Left lung (tissue), 10 donors: ENCODE measurements around the gene GMPS. TPM values are rescaled to one million over a fixed set of nuclear protein-coding genes. Genes with fewer than 3 reads are reported as not detected.
A peak's percentile ranks its signal among the peaks of the same experiment; 100 is the strongest.
"Not testable (repeated sequence)": the region's sequence is repeated elsewhere in the genome, so short reads cannot be mapped to it uniquely, and the experiment has no call there.

Source experiments
- ATAC-seq: fragments of 200-7000 bp; cut with Tn5 transposase; one replicate; pipeline ENCODE4 v1.9.1; 2020; ENCODE audit warnings: moderate library complexity
- DNase-seq, 4 donors: peaks; one replicate each; pipeline ENCODE4 v3.0.0-alpha.2; 2013 to 2020
- H3K27ac ChIP-seq, 2 donors: fragments of 200-600 bp; sonication (generic) in 1 of 2; one replicate each; pipeline versions ENCODE4 v1.5.0 to v1.8.0; 2020 to 2021
- H3K27me3 ChIP-seq, 2 donors: fragments of 200-600 bp; sonication (generic) in 1 of 2; one replicate each; pipeline versions ENCODE4 v1.5.0 to v1.8.0; 2020 to 2021
- H3K36me3 ChIP-seq, 2 donors: fragments of 200-600 bp; sonication (generic) in 1 of 2; one replicate each; pipeline versions ENCODE4 v1.5.0 to v1.8.0; 2020 to 2021
- H3K4me1 ChIP-seq, 2 donors: fragments of 200-600 bp; one replicate each; pipeline ENCODE4 v1.8.0; 2021
- H3K4me3 ChIP-seq, 2 donors: fragments of 200-600 bp; sonication (generic) in 1 of 2; one replicate each; pipeline versions ENCODE4 v1.5.0 to v1.8.0; 2020 to 2021; ENCODE audit warnings: mild to moderate bottlenecking in 1 of 2
- H3K9me3 ChIP-seq, 2 donors: fragments of 200-600 bp; sonication (generic) in 1 of 2; one replicate each; pipeline versions ENCODE4 v1.5.0 to v1.8.0; 2020 to 2021
- CTCF ChIP-seq, 2 donors: fragments of 200-600 bp; sonication (generic) in 1 of 2; IDR thresholded peaks; one replicate each; pipeline versions ENCODE4 v1.5.0 to v1.8.0; 2021; ENCODE audit warnings: antibody characterized with exemption in 2 of 2
- intact Hi-C, 2 donors: fragments of 100-400 bp; cut with DNase I; formaldehyde crosslinking; loops; one replicate each; pipeline versions ENCODE4 v1.11.2 to v1.14.2; 2022
- polyA plus RNA-seq, 6 donors: library from polyadenylated mRNA; unstranded; fragments of 120-200 nt; gene quantifications; one replicate each; pipeline ENCODE4 v1.2.1, GENCODE V29; 2013; ENCODE audit not compliant: insufficient read length in 6 of 6
- total RNA-seq, 2 donors: library from RNA; stranded (reverse); fragmentation: NEBNext Ultra II Directional; extraction: Animal tissue kit (Norgen Biotek cat#: 25700); gene quantifications; one replicate each; pipeline ENCODE4 v1.2.1, GENCODE V29; 2021
- donor health status: DM: no; HTN: yes; CAD: no.
- donor health status: DM: no; HTN: no; CAD: no.

The GMPS gene
- total and polyA plus RNA-seq, 8 donors, result 46.0 to 72.3 (median 60.0) TPM

GRCh38 chr3:155846119-155846518 lies 24.3 kb upstream of the GMPS start:
- Histone ChIP-seq H3K4me3 (no peak overlapping the region), H3K27me3 (no peaks in the 10 kb centered on the region), H3K36me3 (peaks cover 0 to 20% of the 10 kb centered on the region in 2 donors), H3K4me1 (peaks cover 13 to 57% of the 10 kb centered on the region in 2 donors), H3K9me3 (no peaks in the 10 kb centered on the region), H3K27ac (no peak overlapping the region)
- DNase-seq (no peak), ATAC-seq (no peak)
- intact Hi-C loops, result no loop called here
- no peak for TF ChIP-seq CTCF (IDR thresholded peaks at IDR 0.05)

DNA sequence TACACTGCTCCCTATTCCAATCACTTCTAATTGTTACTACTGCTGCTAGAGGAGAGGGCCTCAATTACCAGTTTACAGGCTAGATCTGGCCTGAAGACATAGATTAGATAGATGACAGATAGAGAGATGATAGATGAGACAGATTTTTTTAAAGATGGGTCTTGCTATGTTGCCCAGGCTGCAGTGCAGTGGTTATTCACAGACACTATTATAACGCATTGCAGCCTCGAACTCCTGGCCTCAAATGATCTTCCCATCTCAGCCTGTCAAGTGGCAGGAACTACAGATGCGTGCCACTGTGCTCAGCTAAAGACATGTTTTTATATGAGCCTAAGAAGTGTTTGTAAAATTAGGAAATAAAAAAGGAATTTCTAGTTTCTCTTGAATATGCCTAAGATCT lies 22.5 kb upstream of the GMPS start:
- intact Hi-C loops, result no loop called here
- H3K36me3 ChIP-seq, result peaks cover 0 to 19% of the 10 kb centered on the region in 2 donors
- H3K9me3 ChIP-seq, result no peaks in the 10 kb centered on the region
- DNase-seq, result no peak
- H3K4me3 ChIP-seq, result no peak overlapping the region
- no peak for TF ChIP-seq CTCF (IDR thresholded peaks at IDR 0.05)
- no peaks in the 10 kb centered on the region for H3K27me3 ChIP-seq
- H3K27ac ChIP-seq, result no peak overlapping the region
- H3K4me1 ChIP-seq, result peaks cover 28 to 74% of the 10 kb centered on the region in 2 donors
- ATAC-seq, result no peak

GRCh38 chr3:155849404-155849803 lies 21.0 kb upstream of the GMPS start:
- H3K4me3 ChIP-seq, H3K9me3 ChIP-seq, H3K27ac ChIP-seq, H3K27me3 ChIP-seq, ATAC-seq, intact Hi-C loops, DNase-seq: not testable (repeated sequence)
- peaks cover 0 to 19% of the 10 kb centered on the region in 2 donors for H3K36me3 ChIP-seq
- H3K4me1 ChIP-seq, result peaks cover 28 to 74% of the 10 kb centered on the region in 2 donors

DNA sequence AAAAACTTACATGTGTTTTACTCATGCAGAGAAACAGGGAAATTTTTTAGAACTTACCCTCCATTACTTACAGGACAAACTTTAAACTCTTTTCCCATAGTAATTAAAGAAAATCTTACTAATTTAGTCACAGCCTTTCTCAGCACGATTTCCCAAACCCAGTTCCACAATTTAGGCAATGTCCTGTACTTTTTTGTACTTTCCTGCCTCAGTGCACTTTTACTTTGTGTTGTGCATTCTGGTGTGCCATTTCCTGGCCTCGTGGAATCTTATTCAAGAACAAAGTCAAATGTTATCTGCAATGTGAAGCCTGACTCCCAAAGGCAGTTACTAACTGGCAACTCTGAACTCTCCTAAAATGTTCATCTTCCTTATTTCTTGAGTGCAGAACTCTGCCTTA lies 18.1 kb upstream of the GMPS start:
- H3K4me3 ChIP-seq, result peak overlapping the region; percentile 78
- no peak overlapping the region for H3K27ac ChIP-seq
- H3K9me3 ChIP-seq, result no peaks in the 10 kb centered on the region
- no peak for TF ChIP-seq CTCF (IDR thresholded peaks at IDR 0.05)
- no peaks in the 10 kb centered on the region for H3K27me3 ChIP-seq
- H3K4me1 ChIP-seq, result peaks cover 28 to 55% of the 10 kb centered on the region in 2 donors
- intact Hi-C loops, result no loop called here
- ATAC-seq, result no peak
- no peak for DNase-seq
- H3K36me3 ChIP-seq, result peaks cover 0 to 19% of the 10 kb centered on the region in 2 donors

- DNase-seq (peak in 3 of 4 donors; percentile 9 to 86 (median 53)), ATAC-seq (peak; percentile 7)
- H3K9me3 ChIP-seq, result no peaks in the 10 kb centered on the region
- TF ChIP-seq CTCF (IDR thresholded peaks at IDR 0.05), result no peak
- intact Hi-C loops, result no loop called here
- H3K27me3 ChIP-seq, result no peaks in the 10 kb centered on the region
- H3K36me3 ChIP-seq, result peaks cover 0 to 14% of the 10 kb centered on the region in 2 donors
- peak overlapping the region; percentile 78 for H3K4me3 ChIP-seq
- peaks cover 28 to 44% of the 10 kb centered on the region in 2 donors for H3K4me1 ChIP-seq
- peak overlapping the region; percentile 84 to 96 for H3K27ac ChIP-seq
Measured at GRCh38 chr3:155853214-155854140, 17.0 kb upstream of the GMPS start.
